GM12878 (cell line): ENCODE measurements around the gene RAC2. TPM values are rescaled to one million over a fixed set of nuclear protein-coding genes. Genes with fewer than 3 reads are reported as not detected.

Experiments
- CBX5 ChIP-seq: sonication (generic); IDR thresholded peaks from 2 replicates; pipeline ENCODE4 v1.6.1; 2016; ENCODE audit warnings: low read depth, moderate library complexity, mild to moderate bottlenecking, inconsistent platforms
- CHD2 ChIP-seq: IDR thresholded peaks from 2 replicates; pipeline ENCODE4 v1.6.1; 2011; ENCODE audit warnings: low read depth, low read length, improper control_type of control experiment, borderline replicate concordance
- DPF2 ChIP-seq: fragments of 450-650 bp; IDR thresholded peaks from 2 replicates; pipeline ENCODE4 v1.6.1; 2017; ENCODE audit warnings: mild to moderate bottlenecking
- ELK1 ChIP-seq: IDR thresholded peaks from 2 replicates; pipeline ENCODE4 v1.6.1; 2012; ENCODE audit warnings: low read depth, low read length, improper control_type of control experiment
- EZH2 ChIP-seq: IDR thresholded peaks from 2 replicates; pipeline ENCODE4 v1.6.1; 2012; ENCODE audit warnings: low read depth, mild to moderate bottlenecking, control low read depth, inconsistent platforms, low read length, borderline replicate concordance; ENCODE audit not compliant: control insufficient read depth
- HCFC1 ChIP-seq: fragments of 150-350 bp; IDR thresholded peaks from 2 replicates; pipeline ENCODE4 v1.6.1; 2014; ENCODE audit warnings: low read length
- HSF1 ChIP-seq: fragments of 150-350 bp; IDR thresholded peaks from 2 replicates; pipeline ENCODE4 v1.6.1; 2014; ENCODE audit warnings: mild to moderate bottlenecking, low read depth, low read length
- IRF5 ChIP-seq: fragments of 450-650 bp; IDR thresholded peaks from 2 replicates; pipeline ENCODE4 v1.6.1; 2017; ENCODE audit warnings: borderline replicate concordance
- JUNB ChIP-seq: IDR thresholded peaks from 2 replicates; pipeline ENCODE4 v1.6.1; 2016; ENCODE audit warnings: antibody characterized with exemption, mild to moderate bottlenecking
- NR2F1 ChIP-seq: fragments of 450-650 bp; conservative IDR thresholded peaks from 2 replicates; pipeline ENCODE4 v1.6.1; 2017; ENCODE audit warnings: mild to moderate bottlenecking
- PBX3 ChIP-seq: IDR thresholded peaks from 2 replicates; pipeline ENCODE4 v1.6.1; 2011; ENCODE audit warnings: mild to moderate bottlenecking, low read depth, low read length, moderate library complexity; ENCODE audit not compliant: insufficient replicate concordance
- PKNOX1 ChIP-seq: fragments of 450-650 bp; IDR thresholded peaks from 2 replicates; pipeline ENCODE4 v1.6.1; 2016; ENCODE audit warnings: mild to moderate bottlenecking
- REST ChIP-seq: IDR thresholded peaks from 2 replicates; pipeline ENCODE4 v1.6.1; 2012; ENCODE audit warnings: mild to moderate bottlenecking, low read depth, low read length
- SMARCA5 ChIP-seq: fragments of 450-650 bp; IDR thresholded peaks from 2 replicates; pipeline ENCODE4 v1.6.1; 2017; ENCODE audit warnings: mild to moderate bottlenecking
- ZNF687 ChIP-seq: fragments of 450-650 bp; IDR thresholded peaks from 2 replicates; pipeline ENCODE4 v1.6.1; 2017; ENCODE audit warnings: mild to moderate bottlenecking, moderate library complexity
- polyA plus RNA-seq, 11 experiments: library from polyadenylated mRNA; depleted of rRNA in 4 of 11; unstranded in 6 of 11; stranded (reverse) in 5 of 11; fragments of >200 nt; fragmentation: Nextera tagmentation in 4 of 11; fragmentation: Illumina TruSeq in 1 of 11; extraction: Ambion mirVana in 4 of 11; extraction: Trizol in 1 of 11; gene quantifications; 1 replicate in 1 of 11; 2 replicates in 10 of 11; pipeline versions ENCODE4 v1.2.1 to v1.2.3, GENCODE V29; 2011 to 2016; ENCODE audit warnings: inconsistent platforms in 2 of 11, missing spikeins in 2 of 11, low read depth in 1 of 11
- total RNA-seq, 4 experiments: library from RNA; depleted of rRNA in 3 of 4; stranded (reverse); fragments of >200 nt in 3 of 4; fragmentation: Illumina TruSeq in 1 of 4; extraction: Trizol in 1 of 4; gene quantifications; 2 replicates each; pipeline versions ENCODE4 v1.2.1 to v1.2.3, GENCODE V29; 2013 to 2021

The RAC2 gene
- total and polyA plus RNA-seq, 10 of the 15 experiments (the other 5 are each of a cell fraction or from before 2014, with no cell fraction given): 102 to 386 (median 304) TPM

GRCh38 chr22:37284126-37284804, 40.2 kb upstream of the RAC2 start (continued):
- TF ChIP-seq HSF1 (no peak), CHD2 (no peak), JUNB (no peak), CBX5 (no peak), SMARCA5 (0 out of 2 replicates have a peak, but pooled peaks have one; percentile 54), DPF2 (no peak), IRF5 (no peak), REST (no peak), PKNOX1 (0 out of 2 replicates have a peak, but pooled peaks have one; percentile 5), ZNF687 (no peak; the same call in 1 of the 2 replicates), NR2F1 (no peak), ELK1 (0 out of 2 replicates have a peak, but pooled peaks have one; percentile 26), HCFC1 (no peak), PBX3 (no peak), EZH2 (no peak)
